ENCODE results near the gene ITGAE.

Gene ITGAE

GRCh38 chr17:3834811-3835210 lies 33.8 kb upstream of the ITGAE start:
- Mint-ChIP-seq H3K27me3 (ENCODE audit: low read depth) (no peaks in the 10 kb centered on the region), H3K4me3 (no peak overlapping the region), H3K9me3 (no peaks in the 10 kb centered on the region), H3K27ac (no peak overlapping the region), H3K36me3 (ENCODE audit: low read depth) (peaks cover 26% of the 10 kb centered on the region), H3K4me1 (ENCODE audit: low read depth) (peaks cover 12% of the 10 kb centered on the region)

- H3K4me1 Mint-ChIP-seq (ENCODE audit: low read depth), result peaks cover 10% of the 10 kb centered on the region
- no peaks in the 10 kb centered on the region for H3K9me3 Mint-ChIP-seq
- no peak overlapping the region for H3K4me3 Mint-ChIP-seq
- H3K27me3 Mint-ChIP-seq (ENCODE audit: low read depth), result no peaks in the 10 kb centered on the region
- H3K27ac Mint-ChIP-seq, result no peak overlapping the region
- H3K36me3 Mint-ChIP-seq (ENCODE audit: low read depth), result peaks cover 30% of the 10 kb centered on the region
Observed at GRCh38 chr17:3828852-3829232, 27.9 kb upstream of the ITGAE start.

DNA sequence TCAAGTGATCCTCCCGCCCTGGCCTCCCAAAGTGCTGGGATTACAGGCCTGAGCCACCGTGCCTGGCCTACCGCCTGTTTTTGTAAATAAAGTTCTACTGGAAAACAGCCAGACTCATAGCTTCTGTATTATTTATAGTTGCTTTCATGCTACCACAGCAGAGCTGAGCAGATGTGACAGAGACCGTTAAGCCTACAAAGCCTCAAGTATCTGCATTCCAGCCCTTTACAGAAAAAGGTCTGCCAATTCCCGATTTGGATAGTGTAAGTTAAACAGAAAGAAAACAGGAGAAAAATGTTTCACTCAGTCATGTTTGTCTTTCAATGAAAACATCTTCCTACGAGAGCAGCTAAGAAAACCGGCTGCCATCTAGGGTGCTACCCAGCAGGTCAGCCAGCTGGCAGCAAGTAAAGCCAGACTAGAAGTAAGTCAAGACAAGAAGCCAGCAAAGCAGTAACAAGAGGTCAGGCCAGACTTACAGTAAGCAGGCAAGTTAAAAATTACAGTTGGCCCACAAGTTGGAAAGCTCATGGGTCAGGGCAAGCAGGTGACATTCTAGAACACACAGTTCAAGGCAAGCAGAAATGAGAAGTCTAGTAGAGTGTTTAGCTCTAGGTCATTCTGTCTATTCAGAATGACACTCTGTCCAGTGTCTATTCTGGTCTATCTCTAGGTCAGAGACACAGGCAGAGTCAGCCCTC lies 27.3 kb upstream of the ITGAE start:
- Mint-ChIP-seq H3K4me1 (ENCODE audit: low read depth) (peaks cover 6% of the 10 kb centered on the region), H3K36me3 (ENCODE audit: low read depth) (peaks cover 29% of the 10 kb centered on the region), H3K9me3 (no peaks in the 10 kb centered on the region), H3K4me3 (no peak overlapping the region), H3K27ac (no peak overlapping the region), H3K27me3 (ENCODE audit: low read depth) (no peaks in the 10 kb centered on the region)

DNA sequence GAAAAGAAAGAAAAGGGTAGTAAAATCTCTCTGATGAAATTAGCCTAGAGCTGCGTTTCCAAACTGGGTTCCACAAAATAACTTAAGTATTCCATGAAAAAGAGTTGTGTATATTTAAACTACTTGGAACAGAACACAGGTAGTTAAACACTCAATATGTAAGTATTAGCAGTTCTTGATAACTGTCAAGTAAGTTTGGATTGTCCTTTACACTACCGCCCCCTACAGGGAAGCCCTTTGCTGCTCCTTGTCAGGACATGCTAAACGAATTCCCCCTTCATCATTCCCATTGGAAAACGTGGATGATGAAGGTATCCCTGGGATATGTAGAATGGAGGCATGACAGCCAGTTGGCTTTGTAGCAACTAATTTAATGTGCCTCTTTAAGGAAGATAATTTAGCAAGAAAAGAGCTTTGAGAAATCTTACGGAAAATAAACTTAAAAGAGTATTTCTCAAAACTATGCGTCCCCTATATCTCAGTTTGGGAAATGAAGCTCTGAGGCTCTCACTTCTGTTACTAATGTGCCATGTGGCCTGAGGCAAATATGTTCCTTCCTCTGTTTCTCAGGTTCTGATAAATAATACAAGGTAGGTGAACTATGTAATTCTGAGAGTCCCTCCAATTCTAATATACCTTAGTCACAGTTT lies 26.3 kb upstream of the ITGAE start:
- Mint-ChIP-seq H3K27ac (peak overlapping the region; percentile 46), H3K4me1 (ENCODE audit: low read depth) (peaks cover 5% of the 10 kb centered on the region), H3K36me3 (ENCODE audit: low read depth) (peaks cover 34% of the 10 kb centered on the region), H3K27me3 (ENCODE audit: low read depth) (no peaks in the 10 kb centered on the region), H3K4me3 (no peak overlapping the region), H3K9me3 (no peaks in the 10 kb centered on the region)

DNA sequence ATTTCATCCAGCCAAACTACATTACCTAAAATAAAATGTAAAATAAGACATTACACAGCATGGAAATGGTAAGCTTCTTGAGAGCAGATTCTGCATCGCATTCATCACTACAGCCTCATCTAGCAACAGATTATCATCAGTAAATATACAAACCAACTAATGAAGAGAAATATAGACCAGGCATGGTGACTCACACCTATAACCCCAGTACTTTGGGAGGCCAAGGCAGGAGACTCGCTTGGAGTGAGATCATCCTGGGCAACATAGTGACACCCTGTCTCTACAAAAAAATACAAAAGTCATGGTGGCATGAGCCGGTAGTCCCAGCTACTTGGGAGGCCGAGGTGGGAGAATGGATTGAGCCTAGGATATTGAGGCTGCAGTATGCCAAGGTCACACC lies 25.2 kb upstream of the ITGAE start:
- Mint-ChIP-seq H3K4me1 (ENCODE audit: low read depth) (peaks cover 5% of the 10 kb centered on the region), H3K9me3 (no peaks in the 10 kb centered on the region), H3K27me3 (ENCODE audit: low read depth) (no peaks in the 10 kb centered on the region), H3K27ac (no peak overlapping the region), H3K4me3 (no peak overlapping the region), H3K36me3 (ENCODE audit: low read depth) (peaks cover 43% of the 10 kb centered on the region)

DNA sequence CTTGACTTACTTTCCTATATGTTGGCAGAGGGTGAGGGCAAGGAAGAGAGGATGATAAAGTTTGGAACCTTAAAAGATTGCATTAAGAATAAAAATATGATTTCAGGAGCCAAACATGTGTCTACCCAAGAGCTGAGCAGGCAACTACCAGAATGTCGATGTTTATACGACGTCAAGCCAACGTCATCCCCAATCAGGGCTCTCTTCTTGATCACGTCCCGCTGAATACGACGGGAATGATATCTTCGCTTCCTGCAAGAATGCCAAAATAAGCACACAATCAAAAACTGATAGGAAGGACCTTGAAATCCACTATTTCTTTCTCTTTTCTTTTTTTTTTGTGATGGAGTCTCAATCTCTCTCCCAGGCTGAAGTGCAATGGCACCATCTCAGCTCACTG lies 20.1 kb upstream of the ITGAE start:
- Mint-ChIP-seq H3K27ac (no peak overlapping the region), H3K27me3 (ENCODE audit: low read depth) (no peaks in the 10 kb centered on the region), H3K4me3 (no peak overlapping the region), H3K9me3 (no peaks in the 10 kb centered on the region), H3K36me3 (ENCODE audit: low read depth) (peaks cover 45% of the 10 kb centered on the region), H3K4me1 (ENCODE audit: low read depth) (peaks cover 3% of the 10 kb centered on the region)

GRCh38 chr17:3818786-3819185 lies 17.8 kb upstream of the ITGAE start:
- H3K4me1 Mint-ChIP-seq (ENCODE audit: low read depth), result peaks cover 6% of the 10 kb centered on the region
- H3K36me3 Mint-ChIP-seq (ENCODE audit: low read depth), result peaks cover 50% of the 10 kb centered on the region
- H3K27ac Mint-ChIP-seq, result no peak overlapping the region
- H3K9me3 Mint-ChIP-seq, result no peaks in the 10 kb centered on the region
- no peaks in the 10 kb centered on the region for H3K27me3 Mint-ChIP-seq (ENCODE audit: low read depth)
- no peak overlapping the region for H3K4me3 Mint-ChIP-seq

DNA sequence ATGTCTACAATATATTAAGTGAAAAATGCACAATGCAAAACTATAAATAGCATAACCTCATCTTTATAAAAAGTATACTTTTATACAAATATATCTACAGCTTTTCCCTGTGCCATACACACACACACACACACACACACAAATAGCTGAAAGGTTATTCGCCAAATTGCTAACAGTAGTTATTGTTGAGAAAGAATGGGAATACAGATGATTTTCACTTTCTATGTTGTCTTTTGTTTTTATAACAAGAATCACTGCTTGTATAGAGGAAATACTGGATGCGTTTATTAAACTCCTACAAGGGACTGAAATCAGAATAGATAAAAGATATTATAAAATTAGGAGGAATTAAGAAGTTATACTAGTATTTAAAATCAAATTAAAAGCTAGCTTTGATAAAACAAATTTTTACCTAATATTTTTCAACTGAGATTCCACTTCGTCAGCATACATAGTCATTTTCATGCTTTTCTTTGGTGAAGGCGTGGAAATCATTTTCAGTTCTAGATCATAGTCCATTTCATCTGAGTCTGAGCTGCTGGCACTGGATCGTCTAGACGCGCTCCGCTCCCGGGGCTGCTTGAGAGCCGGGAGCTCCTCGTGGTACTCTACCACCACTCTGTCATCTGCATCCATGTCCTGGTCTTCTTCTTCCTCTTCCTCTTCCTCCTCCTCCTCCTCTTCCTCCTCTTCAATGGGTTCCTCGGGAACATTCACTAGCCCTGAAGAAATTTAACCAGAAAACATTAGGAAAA lies 17.0 kb upstream of the ITGAE start:
- no peaks in the 10 kb centered on the region for H3K9me3 Mint-ChIP-seq
- no peak overlapping the region for H3K27ac Mint-ChIP-seq
- peaks cover 46% of the 10 kb centered on the region for H3K36me3 Mint-ChIP-seq (ENCODE audit: low read depth)
- no peaks in the 10 kb centered on the region for H3K27me3 Mint-ChIP-seq (ENCODE audit: low read depth)
- H3K4me1 Mint-ChIP-seq (ENCODE audit: low read depth), result peaks cover 6% of the 10 kb centered on the region
- no peak overlapping the region for H3K4me3 Mint-ChIP-seq

GRCh38 chr17:3815925-3816324 lies 14.9 kb upstream of the ITGAE start:
- H3K27ac Mint-ChIP-seq, result no peak overlapping the region
- H3K4me1 Mint-ChIP-seq (ENCODE audit: low read depth), result peaks cover 6% of the 10 kb centered on the region
- H3K9me3 Mint-ChIP-seq, result no peaks in the 10 kb centered on the region
- peaks cover 35% of the 10 kb centered on the region for H3K36me3 Mint-ChIP-seq (ENCODE audit: low read depth)
- H3K4me3 Mint-ChIP-seq, result no peak overlapping the region
- no peaks in the 10 kb centered on the region for H3K27me3 Mint-ChIP-seq (ENCODE audit: low read depth)

DNA sequence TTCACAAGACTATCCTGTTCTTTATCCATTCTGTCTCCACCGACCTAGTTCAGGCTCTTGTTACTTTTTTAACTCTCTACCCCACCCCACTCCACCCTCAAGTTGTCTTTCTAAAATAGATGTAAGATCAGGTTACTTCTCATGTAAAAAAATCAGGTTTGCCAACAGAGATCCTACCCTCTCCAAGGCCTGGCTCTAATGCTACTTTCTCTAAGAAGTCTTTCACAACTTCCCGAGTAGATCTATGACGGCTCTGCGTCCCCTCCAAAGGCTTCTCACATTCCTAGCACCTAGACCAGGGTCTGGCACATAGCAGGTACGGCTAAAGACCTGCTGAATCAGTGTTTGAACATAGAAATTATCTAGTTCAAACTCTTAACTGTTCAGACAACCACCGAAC lies 14.1 kb upstream of the ITGAE start:
- H3K9me3 Mint-ChIP-seq, result no peaks in the 10 kb centered on the region
- no peaks in the 10 kb centered on the region for H3K27me3 Mint-ChIP-seq (ENCODE audit: low read depth)
- no peak overlapping the region for H3K27ac Mint-ChIP-seq
- no peak overlapping the region for H3K4me3 Mint-ChIP-seq
- H3K36me3 Mint-ChIP-seq (ENCODE audit: low read depth), result peaks cover 31% of the 10 kb centered on the region
- peaks cover 6% of the 10 kb centered on the region for H3K4me1 Mint-ChIP-seq (ENCODE audit: low read depth)

DNA sequence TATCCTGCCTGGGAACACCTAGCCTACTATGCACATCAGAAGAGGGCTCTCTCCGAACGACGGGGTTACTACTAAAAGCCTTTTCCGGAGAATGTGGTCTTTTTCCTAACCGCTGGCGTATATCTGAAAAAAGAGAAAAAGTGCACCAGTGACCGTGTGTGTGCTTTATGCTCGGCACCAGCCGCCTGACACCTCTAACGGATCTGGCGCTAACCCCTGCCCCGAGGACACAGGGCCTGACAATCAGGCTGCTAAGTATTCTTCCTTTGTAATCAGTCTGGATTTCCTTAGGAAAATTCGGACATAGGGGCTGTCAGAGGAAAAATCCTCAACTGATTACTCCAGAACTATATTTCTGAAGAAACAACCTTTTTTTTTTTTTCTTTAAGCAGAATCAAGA lies 13.4 kb upstream of the ITGAE start:
- no peak overlapping the region for H3K27ac Mint-ChIP-seq
- no peak overlapping the region for H3K4me3 Mint-ChIP-seq
- peaks cover 11% of the 10 kb centered on the region for H3K4me1 Mint-ChIP-seq (ENCODE audit: low read depth)
- H3K36me3 Mint-ChIP-seq (ENCODE audit: low read depth), result peaks cover 35% of the 10 kb centered on the region
- no peaks in the 10 kb centered on the region for H3K27me3 Mint-ChIP-seq (ENCODE audit: low read depth)
- no peaks in the 10 kb centered on the region for H3K9me3 Mint-ChIP-seq

GRCh38 chr17:3813171-3813570 lies 12.2 kb upstream of the ITGAE start:
- no peak overlapping the region for H3K4me3 Mint-ChIP-seq
- H3K27me3 Mint-ChIP-seq (ENCODE audit: low read depth), result no peaks in the 10 kb centered on the region
- H3K4me1 Mint-ChIP-seq (ENCODE audit: low read depth), result peaks cover 9% of the 10 kb centered on the region
- peaks cover 31% of the 10 kb centered on the region for H3K36me3 Mint-ChIP-seq (ENCODE audit: low read depth)
- H3K27ac Mint-ChIP-seq, result no peak overlapping the region
- H3K9me3 Mint-ChIP-seq, result no peaks in the 10 kb centered on the region

GRCh38 chr17:3812771-3813170 lies 11.8 kb upstream of the ITGAE start:
- Mint-ChIP-seq H3K4me1 (ENCODE audit: low read depth) (peaks cover 9% of the 10 kb centered on the region), H3K27me3 (ENCODE audit: low read depth) (no peaks in the 10 kb centered on the region), H3K4me3 (no peak overlapping the region)

GRCh38 chr17:3812284-3812683 lies 11.3 kb upstream of the ITGAE start:
- no peak overlapping the region for H3K4me3 Mint-ChIP-seq
- no peaks in the 10 kb centered on the region for H3K9me3 Mint-ChIP-seq
- no peak overlapping the region for H3K27ac Mint-ChIP-seq
- peaks cover 9% of the 10 kb centered on the region for H3K4me1 Mint-ChIP-seq (ENCODE audit: low read depth)
- H3K36me3 Mint-ChIP-seq (ENCODE audit: low read depth), result peaks cover 35% of the 10 kb centered on the region
- H3K27me3 Mint-ChIP-seq (ENCODE audit: low read depth), result no peaks in the 10 kb centered on the region

More at GRCh38 chr17:3812771-3813170, 11.8 kb upstream of the ITGAE start:
- no peak overlapping the region for H3K27ac Mint-ChIP-seq
- peaks cover 34% of the 10 kb centered on the region for H3K36me3 Mint-ChIP-seq (ENCODE audit: low read depth)
- H3K9me3 Mint-ChIP-seq, result no peaks in the 10 kb centered on the region

- Mint-ChIP-seq H3K4me3 (no peak overlapping the region), H3K4me1 (ENCODE audit: low read depth) (peaks cover 11% of the 10 kb centered on the region), H3K27ac (no peak overlapping the region), H3K9me3 (no peaks in the 10 kb centered on the region), H3K36me3 (ENCODE audit: low read depth) (peaks cover 34% of the 10 kb centered on the region), H3K27me3 (ENCODE audit: low read depth) (no peaks in the 10 kb centered on the region)
Observed at GRCh38 chr17:3810019-3810418, 9.0 kb upstream of the ITGAE start.
